ENCODE data around the gene MDH1.
"Not testable (repeated sequence)": the region's sequence is repeated elsewhere in the genome, so short reads cannot be mapped to it uniquely, and the experiment has no call there.

Gene MDH1

GRCh38 chr2:63572001-63572400 lies 16.8 kb upstream of the MDH1 start:
- Histone ChIP-seq H3K9me3 (no peaks in the 10 kb centered on the region), H3K4me1 (no peaks in the 10 kb centered on the region), H3K36me3 (no peaks in the 10 kb centered on the region), H3K27me3 (no peaks in the 10 kb centered on the region), H3K4me3 (ENCODE audit: low read depth, low read length) (no peak overlapping the region)
- DNase-seq, result no peak
- TF ChIP-seq, protein P1, sequence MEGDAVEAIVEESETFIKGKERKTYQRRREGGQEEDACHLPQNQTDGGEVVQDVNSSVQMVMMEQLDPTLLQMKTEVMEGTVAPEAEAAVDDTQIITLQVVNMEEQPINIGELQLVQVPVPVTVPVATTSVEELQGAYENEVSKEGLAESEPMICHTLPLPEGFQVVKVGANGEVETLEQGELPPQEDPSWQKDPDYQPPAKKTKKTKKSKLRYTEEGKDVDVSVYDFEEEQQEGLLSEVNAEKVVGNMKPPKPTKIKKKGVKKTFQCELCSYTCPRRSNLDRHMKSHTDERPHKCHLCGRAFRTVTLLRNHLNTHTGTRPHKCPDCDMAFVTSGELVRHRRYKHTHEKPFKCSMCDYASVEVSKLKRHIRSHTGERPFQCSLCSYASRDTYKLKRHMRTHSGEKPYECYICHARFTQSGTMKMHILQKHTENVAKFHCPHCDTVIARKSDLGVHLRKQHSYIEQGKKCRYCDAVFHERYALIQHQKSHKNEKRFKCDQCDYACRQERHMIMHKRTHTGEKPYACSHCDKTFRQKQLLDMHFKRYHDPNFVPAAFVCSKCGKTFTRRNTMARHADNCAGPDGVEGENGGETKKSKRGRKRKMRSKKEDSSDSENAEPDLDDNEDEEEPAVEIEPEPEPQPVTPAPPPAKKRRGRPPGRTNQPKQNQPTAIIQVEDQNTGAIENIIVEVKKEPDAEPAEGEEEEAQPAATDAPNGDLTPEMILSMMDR (IDR thresholded peaks at IDR 0.05; ENCODE audit: low read depth, low read length), result no peak

GRCh38 chr2:63573026-63573425 lies 15.7 kb upstream of the MDH1 start:
- not testable (repeated sequence) for H3K4me1 ChIP-seq; H3K4me3 ChIP-seq (ENCODE audit: low read depth, low read length); H3K9me3 ChIP-seq; H3K27me3 ChIP-seq; H3K36me3 ChIP-seq; DNase-seq

- not testable (repeated sequence) for H3K9me3 ChIP-seq; H3K4me1 ChIP-seq; H3K27me3 ChIP-seq; H3K36me3 ChIP-seq; H3K4me3 ChIP-seq (ENCODE audit: low read depth, low read length); DNase-seq
These were observed 14.9 kb upstream of the MDH1 start for GRCh38 chr2:63573726-63574345.

DNA sequence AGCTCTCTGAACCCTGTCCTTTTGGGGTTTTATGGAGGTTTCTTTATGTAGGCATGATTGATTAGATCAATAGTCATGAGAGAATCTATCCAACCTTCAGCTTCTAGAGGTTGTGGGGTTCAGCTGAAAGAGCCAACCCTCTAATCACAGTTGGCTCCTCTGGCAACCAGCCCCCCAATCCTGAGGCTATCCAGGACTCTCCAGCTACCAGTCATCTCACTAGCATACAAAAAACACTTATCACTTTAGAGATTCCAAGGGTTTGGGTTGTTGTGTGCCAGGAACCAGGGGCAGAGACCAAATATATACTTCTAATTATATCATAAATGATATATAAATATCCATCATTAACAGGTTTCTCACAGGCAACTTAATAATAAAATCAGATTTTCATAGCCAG lies 12.2 kb upstream of the MDH1 start:
- Histone ChIP-seq H3K4me1 (no peaks in the 10 kb centered on the region), H3K9me3 (no peaks in the 10 kb centered on the region), H3K27me3 (no peaks in the 10 kb centered on the region), H3K36me3 (no peaks in the 10 kb centered on the region), H3K4me3 (ENCODE audit: low read depth, low read length) (no peak overlapping the region)
- no peak for DNase-seq
- TF ChIP-seq, protein P1 (IDR thresholded peaks at IDR 0.05; ENCODE audit: low read depth, low read length), result no peak

- TF ChIP-seq, protein P1 (IDR thresholded peaks at IDR 0.05; ENCODE audit: low read depth, low read length), result no peak
- Histone ChIP-seq H3K27me3 (no peaks in the 10 kb centered on the region), H3K36me3 (no peaks in the 10 kb centered on the region), H3K4me1 (no peaks in the 10 kb centered on the region), H3K4me3 (ENCODE audit: low read depth, low read length) (no peak overlapping the region), H3K9me3 (no peaks in the 10 kb centered on the region)
- DNase-seq, result no peak
These were observed 10.0 kb upstream of the MDH1 start for GRCh38 chr2:63578767-63579166.

GRCh38 chr2:63580651-63581297 lies 8.0 kb upstream of the MDH1 start:
- TF ChIP-seq, protein P1 (IDR thresholded peaks at IDR 0.05; ENCODE audit: low read depth, low read length), result no peak
- no peaks in the 10 kb centered on the region for H3K36me3 ChIP-seq
- no peaks in the 10 kb centered on the region for H3K27me3 ChIP-seq
- H3K4me3 ChIP-seq (ENCODE audit: low read depth, low read length), result no peak overlapping the region
- H3K4me1 ChIP-seq, result no peaks in the 10 kb centered on the region
- no peak for DNase-seq
- H3K9me3 ChIP-seq, result no peaks in the 10 kb centered on the region

DNA sequence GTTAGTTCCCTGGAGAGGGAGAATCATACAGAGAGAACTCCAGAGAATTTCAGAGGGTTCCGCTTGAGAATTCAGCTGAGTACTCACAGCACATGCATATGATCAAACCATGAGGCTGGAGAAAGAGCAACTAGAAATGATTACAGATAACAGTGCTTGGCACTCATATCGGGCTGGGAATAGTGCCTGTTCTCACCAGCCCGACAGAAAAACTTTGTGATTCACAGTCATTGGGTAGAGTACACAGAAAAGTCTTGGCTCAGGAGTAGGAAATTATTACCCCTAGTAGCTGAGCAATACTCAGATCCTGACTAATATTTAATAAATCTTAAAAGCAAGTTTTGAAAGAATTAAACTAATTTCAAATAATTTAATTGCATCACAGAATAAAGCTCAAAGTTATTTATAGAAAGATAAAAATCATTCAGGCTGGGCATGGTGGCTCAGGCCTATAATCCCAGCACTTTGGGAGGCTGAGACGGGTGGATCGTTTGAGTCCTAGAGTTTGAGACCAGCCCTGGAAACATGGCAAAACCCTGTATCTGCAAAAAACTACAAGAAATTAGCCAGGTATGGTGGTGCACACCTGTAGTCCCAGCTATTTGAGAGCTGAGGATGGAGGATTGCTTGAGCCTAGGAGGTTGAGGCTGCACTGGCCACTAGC lies 7.3 kb upstream of the MDH1 start:
- TF ChIP-seq, protein P1 (IDR thresholded peaks at IDR 0.05; ENCODE audit: low read depth, low read length), result no peak
- DNase-seq, result peak; percentile 6

More for the DNA sequence above, 7.3 kb upstream of the MDH1 start:
- Histone ChIP-seq H3K36me3 (no peaks in the 10 kb centered on the region), H3K4me3 (ENCODE audit: low read depth, low read length) (no peak overlapping the region), H3K4me1 (no peaks in the 10 kb centered on the region), H3K27me3 (no peaks in the 10 kb centered on the region), H3K9me3 (no peaks in the 10 kb centered on the region)
